Stimulated activated naive CD8-positive, alpha-beta T cell treated with anti-CD3 and anti-CD28 coated beads, Interleukin-15, Interleukin-2, amounts not matched to agents 100 U/mL and 50 U/mL, for 24 hours (primary cell): ENCODE results near the gene TMEM204.

Experiments
- ATAC-seq: fragments of 150-1000 bp; cut with Tn5 transposase; one replicate; pipeline ENCODE4 v1.10.0; 2021
- DNase-seq: peaks from one replicate; pipeline ENCODE4 v3.0.0; 2021

Gene TMEM204

GRCh38 chr16:1533443-1533951, at the start of gene TMEM204:
Gene TMEM204, plus strand, starts transcription at chr16:1533666. Its CDS starts 610 bp downstream, at chr16:1534276.
- DNase-seq (peak; percentile 51), ATAC-seq (peak; percentile 11)

- no peak for ATAC-seq
- DNase-seq = no peak
Measured at GRCh38 chr16:1485847-1486496, 47.5 kb upstream of the TMEM204 start.

DNA sequence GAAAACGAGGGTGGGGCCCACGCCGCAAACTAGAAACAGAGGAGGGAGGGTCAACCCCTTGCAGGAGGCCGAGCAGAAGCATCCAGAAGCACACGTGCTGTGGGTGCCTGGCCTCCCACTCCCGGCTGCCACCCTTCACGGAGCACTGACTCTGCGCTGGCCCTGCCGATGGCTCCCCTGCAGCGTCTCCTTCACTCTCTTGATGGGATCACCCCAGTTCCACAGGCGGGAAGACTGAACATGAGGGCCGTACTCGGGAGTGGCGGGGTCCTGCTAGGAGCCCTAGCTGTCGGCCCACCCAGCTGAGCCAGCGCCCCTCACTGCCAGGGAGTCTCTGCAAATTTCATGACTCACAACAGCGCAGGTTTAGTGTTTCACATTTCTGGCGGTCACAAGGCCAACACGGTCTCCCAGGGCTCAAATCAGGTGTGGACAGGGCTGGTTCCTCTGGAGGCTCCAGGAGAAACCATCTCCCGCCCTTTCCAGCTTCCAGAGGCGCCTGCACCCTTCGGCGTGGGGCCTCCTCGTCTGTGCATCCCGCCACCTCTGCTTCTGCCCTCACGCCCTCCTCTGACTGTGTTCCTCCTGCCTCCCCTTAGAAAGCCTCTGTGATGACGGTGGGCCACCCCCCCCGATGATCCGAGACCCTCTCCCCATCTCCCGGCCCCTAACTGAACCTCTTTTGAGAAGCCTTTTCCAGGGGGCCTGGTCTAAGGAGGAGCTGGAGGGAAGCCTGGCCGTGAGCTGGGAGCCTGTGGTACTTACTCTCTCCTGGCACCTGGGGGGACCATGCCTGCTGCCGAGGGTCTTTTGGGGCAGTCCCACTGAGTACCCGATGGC, 46.7 kb upstream of the TMEM204 start:
- DNase-seq (no peak), ATAC-seq (no peak)

DNA sequence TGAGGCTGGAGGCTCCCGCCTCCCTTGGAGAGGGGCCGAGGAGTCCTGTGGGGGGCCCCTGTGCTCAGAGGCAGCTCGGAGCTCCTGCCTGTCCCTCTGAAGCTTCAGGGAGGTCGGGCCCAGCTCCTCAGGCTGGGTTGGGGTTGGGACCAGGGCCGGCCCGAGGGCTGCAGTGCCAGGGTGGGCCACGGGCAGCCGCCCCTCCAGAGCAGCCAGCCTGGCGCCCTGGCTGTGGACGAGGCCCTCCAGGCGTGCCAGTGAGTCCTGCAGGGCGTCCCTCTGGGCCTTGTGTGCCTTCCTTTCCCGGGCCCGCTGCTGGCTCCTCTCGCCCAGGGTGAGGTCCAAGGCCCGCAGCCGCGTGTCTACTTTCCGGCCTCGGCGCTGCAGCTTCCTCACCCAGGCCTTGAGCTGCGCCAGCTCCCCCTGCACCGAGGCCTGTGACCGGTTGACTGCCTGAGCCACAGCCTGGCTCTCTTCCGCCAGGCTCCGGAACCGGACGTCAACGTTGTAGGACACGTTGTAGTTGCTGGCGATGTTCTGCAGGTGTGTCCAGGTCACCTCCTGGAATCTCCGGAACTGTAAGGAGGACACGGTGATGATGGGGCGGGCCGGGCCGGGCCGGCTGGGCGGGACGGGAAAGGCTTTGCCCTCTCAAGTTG, 45.9 kb upstream of the TMEM204 start:
- ATAC-seq (no peak), DNase-seq (no peak)

DNA sequence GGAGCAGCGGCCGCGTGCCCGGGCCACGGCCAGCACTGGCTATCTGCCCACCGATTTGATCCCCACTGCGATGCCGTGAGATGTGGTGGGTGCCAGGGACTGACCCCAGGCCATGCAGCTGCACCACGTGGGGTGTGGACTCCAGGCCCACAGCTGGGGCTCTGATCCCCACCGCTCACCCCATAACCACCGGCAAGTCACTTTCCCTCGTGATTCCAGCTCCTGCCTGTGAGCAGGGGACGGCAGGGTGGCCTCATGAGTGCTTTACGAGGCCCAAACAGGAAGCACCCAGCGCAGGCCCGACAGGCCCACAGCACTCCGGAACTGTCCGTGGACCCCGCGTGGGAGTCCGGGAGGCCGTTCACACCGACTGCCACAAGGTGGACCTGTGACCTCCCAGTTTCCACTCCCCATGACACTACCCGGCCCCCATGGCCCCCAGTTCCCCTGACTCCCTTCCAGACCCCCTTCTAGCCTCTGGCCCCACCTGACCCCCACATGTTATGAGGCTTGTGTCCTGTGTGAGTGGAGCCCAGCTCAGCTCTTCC, 45.3 kb upstream of the TMEM204 start:
- ATAC-seq = no peak
- DNase-seq = no peak

DNA sequence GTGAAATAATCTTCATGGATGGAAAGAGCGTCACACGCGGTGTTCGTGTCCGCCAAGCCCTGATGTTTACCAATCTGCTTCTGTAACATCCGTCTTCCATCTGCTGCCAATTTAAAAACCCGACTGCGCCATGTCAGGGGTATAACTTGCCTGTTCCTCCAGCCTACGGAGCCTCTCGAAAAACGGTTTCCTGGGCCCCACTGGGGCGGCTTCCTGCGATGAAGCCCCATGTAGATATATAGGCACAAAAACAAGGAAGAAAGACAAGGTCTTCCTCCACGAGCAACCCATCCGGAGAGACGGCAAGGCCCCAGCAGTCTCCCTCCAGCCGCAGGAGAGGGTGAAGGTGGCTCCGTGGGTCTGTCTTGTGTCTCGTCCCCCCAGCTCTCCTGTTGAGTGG, 44.8 kb upstream of the TMEM204 start, which contains the start of gene PTX4:
TSS of gene PTX4 (minus strand) at position 326 of the 400 bp plus-strand sequence. CDS start at position 291, 35 bp downstream.
- no peak for DNase-seq

DNA sequence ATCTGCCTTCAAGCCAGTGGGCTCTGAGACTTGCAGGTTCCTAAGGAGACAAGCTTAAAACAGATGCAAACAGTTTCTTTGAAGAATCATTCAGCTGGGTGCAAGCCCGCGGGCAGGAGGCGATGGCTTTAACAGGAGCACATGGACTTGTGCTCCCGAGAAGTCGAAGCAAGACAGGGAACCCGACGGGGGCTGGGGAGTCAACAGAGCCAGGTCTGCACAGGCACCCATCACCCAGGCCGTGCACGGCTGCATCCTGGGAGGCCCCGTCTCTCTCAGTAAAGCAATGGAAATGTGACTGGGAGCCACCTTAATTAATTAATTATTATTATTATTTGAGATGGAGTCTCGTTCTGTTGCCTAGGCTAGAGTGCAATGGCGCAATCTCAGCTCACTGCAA, 44.4 kb upstream of the TMEM204 start:
- ATAC-seq = no peak
- no peak for DNase-seq

More for the DNA sequence above, 44.8 kb upstream of the TMEM204 start, which contains the start of gene PTX4:
- no peak for ATAC-seq

- DNase-seq = no peak
Measured at GRCh38 chr16:1491327-1491726, 42.1 kb upstream of the TMEM204 start.

GRCh38 chr16:1492082-1492922, 41.2 kb upstream of the TMEM204 start:
- no peak for DNase-seq
- no peak for ATAC-seq

More at GRCh38 chr16:1491327-1491726, 42.1 kb upstream of the TMEM204 start:
- no peak for ATAC-seq

GRCh38 chr16:1492923-1493745, 40.3 kb upstream of the TMEM204 start, which contains the start of gene TELO2:
Gene TELO2, plus strand, starts transcription at chr16:1493360. Its CDS starts 922 bp downstream, at chr16:1494282.
- ATAC-seq = peak; percentile 79
- DNase-seq = peak; percentile 92

- peak; percentile 36 for DNase-seq
- ATAC-seq = no peak
Measured at GRCh38 chr16:1493746-1494094, 39.7 kb upstream of the TMEM204 start.

DNA sequence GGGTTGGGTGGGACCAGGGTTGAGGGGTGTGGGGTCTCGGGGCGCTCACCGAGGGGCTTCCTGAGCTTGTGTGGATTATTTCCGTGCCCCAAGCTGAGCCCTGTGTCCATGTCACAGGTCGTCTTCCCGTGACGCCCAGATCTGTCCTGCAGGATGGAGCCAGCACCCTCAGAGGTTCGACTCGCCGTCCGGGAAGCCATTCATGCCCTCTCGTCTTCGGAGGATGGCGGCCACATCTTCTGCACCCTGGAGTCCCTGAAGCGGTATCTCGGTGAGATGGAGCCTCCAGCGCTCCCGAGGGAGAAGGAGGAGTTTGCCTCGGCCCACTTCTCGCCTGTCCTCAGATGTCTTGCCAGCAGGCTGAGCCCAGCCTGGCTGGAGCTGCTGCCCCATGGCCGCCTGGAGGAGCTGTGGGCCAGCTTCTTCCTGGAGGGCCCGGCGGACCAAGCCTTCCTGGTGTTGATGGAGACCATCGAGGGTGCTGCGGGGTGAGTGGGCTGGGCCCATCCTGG, 39.3 kb upstream of the TMEM204 start:
- no peak for ATAC-seq
- no peak for DNase-seq

GRCh38 chr16:1494711-1495110, 38.8 kb upstream of the TMEM204 start:
- ATAC-seq (no peak), DNase-seq (no peak)

DNA sequence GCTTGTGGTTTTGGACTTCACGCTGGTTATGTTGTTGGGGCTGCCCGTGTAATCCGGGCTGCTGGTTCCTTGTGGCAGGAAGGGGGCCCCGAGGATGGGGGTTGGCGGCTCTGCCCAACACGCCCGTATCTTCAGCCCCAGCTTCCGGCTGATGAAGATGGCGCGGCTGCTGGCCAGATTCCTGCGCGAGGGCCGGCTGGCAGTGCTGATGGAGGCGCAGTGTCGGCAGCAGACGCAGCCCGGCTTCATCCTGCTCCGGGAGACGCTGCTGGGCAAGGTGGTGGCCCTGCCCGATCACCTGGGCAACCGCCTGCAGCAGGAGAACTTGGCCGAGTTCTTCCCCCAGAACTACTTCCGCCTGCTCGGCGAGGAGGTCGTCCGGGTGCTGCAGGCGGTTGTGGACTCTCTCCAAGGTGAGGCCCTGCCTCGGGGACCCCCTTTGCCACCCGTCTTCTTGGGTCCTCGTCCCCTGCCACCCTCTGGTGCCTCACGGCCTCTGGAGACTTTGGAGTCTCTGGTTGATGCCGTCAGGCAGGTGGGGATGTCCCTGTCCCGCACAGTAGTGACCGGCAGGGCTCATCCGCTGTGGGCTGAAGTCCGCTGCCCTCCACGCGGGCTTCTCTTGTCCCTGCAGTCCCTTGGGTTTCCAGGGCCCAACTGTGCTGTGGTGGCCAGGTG, 38.1 kb upstream of the TMEM204 start:
- DNase-seq = no peak
- no peak for ATAC-seq

- ATAC-seq (no peak), DNase-seq (no peak)
Measured at GRCh38 chr16:1495889-1496262, 37.6 kb upstream of the TMEM204 start.

- DNase-seq = no peak
- ATAC-seq = no peak
Measured at GRCh38 chr16:1496464-1496863, 37.0 kb upstream of the TMEM204 start.

DNA sequence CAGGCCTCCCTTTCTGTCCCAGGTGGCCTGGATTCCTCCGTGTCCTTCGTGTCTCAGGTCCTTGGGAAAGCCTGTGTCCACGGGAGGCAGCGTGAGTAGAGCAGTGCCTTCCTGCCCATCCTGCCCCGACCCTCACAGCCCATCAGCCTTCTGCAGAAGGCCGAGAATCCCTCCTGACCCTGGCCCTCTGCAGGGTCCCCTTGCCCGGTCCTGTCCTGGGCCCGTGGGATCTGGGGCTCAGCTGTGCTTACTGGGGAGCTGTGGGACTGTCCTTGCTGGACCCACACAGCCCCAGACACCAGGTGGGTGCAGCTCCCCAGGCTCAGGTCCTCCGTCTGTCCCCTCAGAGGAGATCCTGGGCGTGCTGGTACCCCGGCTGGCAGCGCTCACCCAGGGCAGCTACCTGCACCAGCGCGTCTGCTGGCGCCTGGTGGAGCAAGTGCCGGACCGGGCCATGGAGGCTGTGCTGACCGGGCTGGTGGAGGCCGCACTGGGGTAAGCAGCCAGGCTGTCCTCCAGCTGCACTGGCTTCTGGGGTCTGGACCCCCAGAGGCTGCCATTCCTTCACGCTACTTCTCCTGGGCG, 36.4 kb upstream of the TMEM204 start:
- ATAC-seq (no peak), DNase-seq (no peak)

- no peak for DNase-seq
Measured at GRCh38 chr16:1498899-1499676, 34.4 kb upstream of the TMEM204 start.

More at GRCh38 chr16:1498899-1499676, 34.4 kb upstream of the TMEM204 start:
- ATAC-seq = no peak
